Fibroblast of villous mesenchyme (primary cell): Measurements from ENCODE around the gene ZNF124. TPM values are rescaled to one million over a fixed set of nuclear protein-coding genes. Genes with fewer than 3 reads are reported as not detected.

ENCODE experiments used
- small RNA-seq: library from RNA; depleted of rRNA; stranded (forward); fragments of <200 nt; gene quantifications from one replicate; pipeline ENCODE3, GENCODE V24; 2012
- total RNA-seq: library from RNA; depleted of rRNA; stranded (reverse); fragments of >200 nt; gene quantifications from 2 replicates; pipeline ENCODE4 v1.2.3, GENCODE V29; 2012

The ZNF124 gene
- total RNA-seq, 1 donor = 43.2 TPM

Small RNA genes lying within 50 kb of the gene (small RNA-seq; reads per million reads assigned to genes)
- gene AL390728.3 = not detected
- not detected for gene RNA5SP82

Other genes starting within 250 kb of the ZNF124 start
- gene AHCTF1, start 240.1 kb downstream of the ZNF124 start, total RNA-seq = 35.8 and 46.6 TPM in 2 replicates
- gene ZNF695, start 164.0 kb downstream of the ZNF124 start, total RNA-seq = 1.3 and 2.6 TPM in 2 replicates
- 2.9 and 4.3 TPM in 2 replicates for gene ZNF670, start 93.2 kb downstream of the ZNF124 start, total RNA-seq
- 10.0 and 13.0 TPM in 2 replicates for gene ZNF669, start 67.7 kb downstream of the ZNF124 start, total RNA-seq
- gene VN1R5, start 84.1 kb upstream of the ZNF124 start, total RNA-seq = not detected in 2 replicates
- gene ZNF496, start 159.8 kb upstream of the ZNF124 start, total RNA-seq = 19.4 and 27.4 TPM in 2 replicates
- 0.43 and 0.97 TPM in 2 replicates for gene NLRP3, start 244.2 kb upstream of the ZNF124 start, total RNA-seq